ENCODE results near the gene OR2T27.
"Not testable (repeated sequence)": the region's sequence is repeated elsewhere in the genome, so short reads cannot be mapped to it uniquely, and the experiment has no call there.

GRCh38 chr1:248663453-248664328 lies 8.4 kb upstream of the OR2T27 start:
- TF ChIP-seq, protein P1, sequence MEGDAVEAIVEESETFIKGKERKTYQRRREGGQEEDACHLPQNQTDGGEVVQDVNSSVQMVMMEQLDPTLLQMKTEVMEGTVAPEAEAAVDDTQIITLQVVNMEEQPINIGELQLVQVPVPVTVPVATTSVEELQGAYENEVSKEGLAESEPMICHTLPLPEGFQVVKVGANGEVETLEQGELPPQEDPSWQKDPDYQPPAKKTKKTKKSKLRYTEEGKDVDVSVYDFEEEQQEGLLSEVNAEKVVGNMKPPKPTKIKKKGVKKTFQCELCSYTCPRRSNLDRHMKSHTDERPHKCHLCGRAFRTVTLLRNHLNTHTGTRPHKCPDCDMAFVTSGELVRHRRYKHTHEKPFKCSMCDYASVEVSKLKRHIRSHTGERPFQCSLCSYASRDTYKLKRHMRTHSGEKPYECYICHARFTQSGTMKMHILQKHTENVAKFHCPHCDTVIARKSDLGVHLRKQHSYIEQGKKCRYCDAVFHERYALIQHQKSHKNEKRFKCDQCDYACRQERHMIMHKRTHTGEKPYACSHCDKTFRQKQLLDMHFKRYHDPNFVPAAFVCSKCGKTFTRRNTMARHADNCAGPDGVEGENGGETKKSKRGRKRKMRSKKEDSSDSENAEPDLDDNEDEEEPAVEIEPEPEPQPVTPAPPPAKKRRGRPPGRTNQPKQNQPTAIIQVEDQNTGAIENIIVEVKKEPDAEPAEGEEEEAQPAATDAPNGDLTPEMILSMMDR (IDR thresholded peaks at IDR 0.05): not testable (repeated sequence)
- TF ChIP-seq POLR2A, POLR2AphosphoS5 (IDR thresholded peaks at IDR 0.05): not testable (repeated sequence)

All from breast epithelium (tissue), 3 donors.